A673 (cell line): ENCODE results near the gene GLIPR1L1.

ENCODE experiments used
- CTCF ChIP-seq: fragments of 300-800, 200-600 bp; sonication (generic); conservative IDR thresholded peaks from 2 replicates; pipeline ENCODE4 v1.5.1; 2017; ENCODE audit warnings: low read depth, mild to moderate bottlenecking, antibody characterized with exemption, low read length, moderate library complexity, mixed read lengths
- EZH2 ChIP-seq: fragments of 200-600 bp; sonication (generic); IDR thresholded peaks from 2 replicates; pipeline ENCODE4 v1.6.1; 2017; ENCODE audit warnings: borderline replicate concordance, low read depth, mild to moderate bottlenecking, mixed read lengths, antibody characterized with exemption, low read length; ENCODE audit not compliant: poor library complexity, severe bottlenecking

GRCh38 chr12:75349946-75350345 lies 15.5 kb downstream of the GLIPR1L1 start:
- TF ChIP-seq CTCF (no peak), EZH2 (no peak)
